Lower leg skin (tissue), 3 donors: ENCODE measurements around the gene NT5DC3.

Experiments
- POLR2A ChIP-seq, 2 donors: fragments of 450-650 bp; IDR thresholded peaks; one replicate each; pipeline ENCODE4 v1.6.1; 2016 to 2017; ENCODE audit warnings: antibody characterized with exemption in 2 of 2, mild to moderate bottlenecking in 1 of 2, moderate library complexity in 1 of 2
- TF ChIP-seq, protein P1 (sequence below), 3 donors: fragments of 450-650 bp; IDR thresholded peaks; one replicate each; pipeline ENCODE4 v1.5.1; 2016; ENCODE audit warnings: antibody characterized with exemption in 3 of 3, mild to moderate bottlenecking in 3 of 3, moderate library complexity in 2 of 3

- TF ChIP-seq, protein P1, sequence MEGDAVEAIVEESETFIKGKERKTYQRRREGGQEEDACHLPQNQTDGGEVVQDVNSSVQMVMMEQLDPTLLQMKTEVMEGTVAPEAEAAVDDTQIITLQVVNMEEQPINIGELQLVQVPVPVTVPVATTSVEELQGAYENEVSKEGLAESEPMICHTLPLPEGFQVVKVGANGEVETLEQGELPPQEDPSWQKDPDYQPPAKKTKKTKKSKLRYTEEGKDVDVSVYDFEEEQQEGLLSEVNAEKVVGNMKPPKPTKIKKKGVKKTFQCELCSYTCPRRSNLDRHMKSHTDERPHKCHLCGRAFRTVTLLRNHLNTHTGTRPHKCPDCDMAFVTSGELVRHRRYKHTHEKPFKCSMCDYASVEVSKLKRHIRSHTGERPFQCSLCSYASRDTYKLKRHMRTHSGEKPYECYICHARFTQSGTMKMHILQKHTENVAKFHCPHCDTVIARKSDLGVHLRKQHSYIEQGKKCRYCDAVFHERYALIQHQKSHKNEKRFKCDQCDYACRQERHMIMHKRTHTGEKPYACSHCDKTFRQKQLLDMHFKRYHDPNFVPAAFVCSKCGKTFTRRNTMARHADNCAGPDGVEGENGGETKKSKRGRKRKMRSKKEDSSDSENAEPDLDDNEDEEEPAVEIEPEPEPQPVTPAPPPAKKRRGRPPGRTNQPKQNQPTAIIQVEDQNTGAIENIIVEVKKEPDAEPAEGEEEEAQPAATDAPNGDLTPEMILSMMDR (IDR thresholded peaks at IDR 0.05), result no peak
- TF ChIP-seq POLR2A (IDR thresholded peaks at IDR 0.05), result no peak
Measured at GRCh38 chr12:103816663-103817062, 24.4 kb downstream of the NT5DC3 start.
